Measurements from ENCODE around the gene PLP1.

The PLP1 gene

DNA sequence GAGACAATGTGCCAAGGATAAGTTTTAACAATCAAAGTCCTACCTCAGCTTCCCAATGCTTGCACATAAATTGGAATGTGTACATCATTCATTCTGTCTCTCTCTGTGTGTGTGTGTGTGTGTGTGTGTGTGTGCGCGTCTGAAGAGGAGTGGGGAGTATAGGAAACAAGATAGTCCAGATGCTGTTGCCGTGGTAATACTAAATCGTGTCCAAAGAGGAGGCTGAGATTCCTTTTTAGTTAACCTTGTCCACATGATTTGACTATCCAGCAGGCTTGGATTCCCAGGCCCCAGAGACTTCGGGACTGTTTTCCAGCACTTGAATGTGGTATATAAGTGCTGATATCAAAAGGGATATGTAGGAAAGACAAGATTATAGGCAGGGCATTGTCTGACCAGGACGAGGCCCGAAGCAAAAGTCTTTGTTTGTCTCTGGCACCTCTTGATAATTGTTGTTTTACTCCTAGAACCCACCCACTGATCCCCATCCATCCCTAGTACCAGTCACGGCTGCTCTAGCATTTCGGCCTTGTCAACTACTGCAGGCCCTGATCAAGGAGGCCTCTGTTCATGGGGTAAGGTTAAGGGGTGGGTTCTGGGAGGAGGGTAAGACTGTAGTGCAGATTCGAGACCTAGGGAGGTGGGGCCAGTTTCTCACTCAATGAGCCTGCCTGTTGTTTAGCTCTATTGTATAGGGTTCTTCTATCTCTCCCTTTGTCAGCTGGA lies 3.9 kb downstream of the PLP1 start:
- DNase-seq (ENCODE audit: extremely low read depth, low read depth) = no peak
- H3K4me3 ChIP-seq (replicated peaks; ENCODE audit: low read depth, low read length) = no peak overlapping the region
- TF ChIP-seq, protein P1, sequence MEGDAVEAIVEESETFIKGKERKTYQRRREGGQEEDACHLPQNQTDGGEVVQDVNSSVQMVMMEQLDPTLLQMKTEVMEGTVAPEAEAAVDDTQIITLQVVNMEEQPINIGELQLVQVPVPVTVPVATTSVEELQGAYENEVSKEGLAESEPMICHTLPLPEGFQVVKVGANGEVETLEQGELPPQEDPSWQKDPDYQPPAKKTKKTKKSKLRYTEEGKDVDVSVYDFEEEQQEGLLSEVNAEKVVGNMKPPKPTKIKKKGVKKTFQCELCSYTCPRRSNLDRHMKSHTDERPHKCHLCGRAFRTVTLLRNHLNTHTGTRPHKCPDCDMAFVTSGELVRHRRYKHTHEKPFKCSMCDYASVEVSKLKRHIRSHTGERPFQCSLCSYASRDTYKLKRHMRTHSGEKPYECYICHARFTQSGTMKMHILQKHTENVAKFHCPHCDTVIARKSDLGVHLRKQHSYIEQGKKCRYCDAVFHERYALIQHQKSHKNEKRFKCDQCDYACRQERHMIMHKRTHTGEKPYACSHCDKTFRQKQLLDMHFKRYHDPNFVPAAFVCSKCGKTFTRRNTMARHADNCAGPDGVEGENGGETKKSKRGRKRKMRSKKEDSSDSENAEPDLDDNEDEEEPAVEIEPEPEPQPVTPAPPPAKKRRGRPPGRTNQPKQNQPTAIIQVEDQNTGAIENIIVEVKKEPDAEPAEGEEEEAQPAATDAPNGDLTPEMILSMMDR (IDR thresholded peaks at IDR 0.05; ENCODE audit: low read depth, low read length, missing control alignments) = no peak

DNA sequence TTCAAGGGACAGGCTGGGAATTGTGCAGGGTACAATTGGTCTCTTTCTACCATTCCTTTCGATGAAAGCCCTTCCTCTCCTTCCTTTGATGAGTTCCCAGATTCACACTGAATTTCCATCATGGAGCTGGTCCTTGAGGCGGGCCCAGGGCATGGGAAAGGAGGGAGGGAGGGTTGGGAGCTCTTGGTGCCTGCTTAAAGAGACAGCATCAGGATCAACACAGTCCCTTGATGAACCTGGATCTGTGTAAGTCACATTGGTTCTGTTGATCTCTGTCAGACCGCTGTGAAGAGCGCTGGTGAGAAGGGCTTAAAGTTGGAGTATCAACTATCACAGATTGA lies 4.4 kb downstream of the PLP1 start:
- DNase-seq (ENCODE audit: extremely low read depth, low read depth) = no peak
- H3K4me3 ChIP-seq (replicated peaks; ENCODE audit: low read depth, low read length) = no peak overlapping the region
- TF ChIP-seq, protein P1 (IDR thresholded peaks at IDR 0.05; ENCODE audit: low read depth, low read length, missing control alignments) = no peak

DNA sequence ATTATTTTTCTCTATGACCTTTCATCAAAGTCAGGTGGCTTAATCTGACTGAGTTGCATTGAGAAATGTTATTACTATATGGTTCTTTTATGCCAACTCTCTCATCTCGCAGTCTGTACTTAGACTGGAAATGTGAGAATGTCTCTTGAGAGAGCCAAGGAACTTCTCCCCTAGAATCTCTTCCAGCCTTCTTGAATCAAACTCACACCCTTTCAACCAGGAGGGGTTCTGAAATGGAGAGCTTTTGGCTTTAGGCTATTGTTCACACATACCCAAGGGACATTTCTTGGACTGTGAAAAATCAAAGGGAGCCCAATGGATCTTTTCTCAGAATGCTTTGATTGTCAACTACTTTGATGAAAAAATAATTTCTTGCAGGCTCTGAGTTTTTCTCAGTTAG lies 5.1 kb downstream of the PLP1 start:
- TF ChIP-seq, protein P1 (IDR thresholded peaks at IDR 0.05; ENCODE audit: low read depth, low read length, missing control alignments) = no peak
- H3K4me3 ChIP-seq (replicated peaks; ENCODE audit: low read depth, low read length) = no peak overlapping the region
- DNase-seq (ENCODE audit: extremely low read depth, low read depth) = no peak

DNA sequence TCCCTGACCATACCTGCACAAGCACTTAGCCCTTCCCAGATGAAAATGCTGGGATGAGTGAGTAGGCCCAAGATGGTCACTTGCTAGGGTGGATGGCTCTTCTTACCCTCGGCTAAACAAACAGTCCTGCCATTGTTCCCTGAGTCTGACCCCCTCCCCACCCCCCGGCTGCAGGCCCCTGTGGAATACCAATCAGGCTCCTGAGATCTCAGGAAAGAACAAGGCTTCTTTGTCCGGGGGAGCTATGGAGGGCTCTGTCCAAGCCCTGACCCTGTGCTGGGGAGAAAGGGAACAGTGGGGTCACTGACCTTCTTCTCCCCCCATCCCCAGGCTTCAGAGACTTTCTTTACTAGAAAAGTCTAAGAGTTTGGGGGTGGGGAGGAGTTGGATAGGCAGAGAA lies 6.0 kb downstream of the PLP1 start:
- DNase-seq (ENCODE audit: extremely low read depth, low read depth) = no peak
- no peak overlapping the region for H3K4me3 ChIP-seq (replicated peaks; ENCODE audit: low read depth, low read length)
- TF ChIP-seq, protein P1 (IDR thresholded peaks at IDR 0.05; ENCODE audit: low read depth, low read length, missing control alignments) = no peak

DNA sequence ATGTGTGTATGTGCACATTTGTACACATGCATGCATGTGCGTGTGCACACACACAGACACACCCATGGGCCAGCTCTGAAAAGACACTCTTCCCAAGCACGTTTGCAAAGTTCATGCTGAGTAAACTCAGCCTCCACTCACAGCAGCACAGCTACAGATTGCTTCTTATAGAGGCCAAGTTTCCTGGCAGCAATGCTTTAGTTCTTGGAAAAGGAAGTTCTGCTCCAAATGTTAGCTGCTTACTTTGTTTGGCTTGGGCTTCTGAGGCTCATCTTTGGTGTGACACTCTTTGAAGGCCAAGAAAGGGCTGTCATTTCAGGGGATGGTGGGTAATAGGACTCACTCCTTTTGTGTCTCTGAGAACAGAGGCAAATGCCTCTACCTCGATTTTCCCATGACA lies 6.6 kb downstream of the PLP1 start:
- no peak for DNase-seq (ENCODE audit: extremely low read depth, low read depth)
- H3K4me3 ChIP-seq (replicated peaks; ENCODE audit: low read depth, low read length) = no peak overlapping the region
- TF ChIP-seq, protein P1 (IDR thresholded peaks at IDR 0.05; ENCODE audit: low read depth, low read length, missing control alignments) = no peak

DNA sequence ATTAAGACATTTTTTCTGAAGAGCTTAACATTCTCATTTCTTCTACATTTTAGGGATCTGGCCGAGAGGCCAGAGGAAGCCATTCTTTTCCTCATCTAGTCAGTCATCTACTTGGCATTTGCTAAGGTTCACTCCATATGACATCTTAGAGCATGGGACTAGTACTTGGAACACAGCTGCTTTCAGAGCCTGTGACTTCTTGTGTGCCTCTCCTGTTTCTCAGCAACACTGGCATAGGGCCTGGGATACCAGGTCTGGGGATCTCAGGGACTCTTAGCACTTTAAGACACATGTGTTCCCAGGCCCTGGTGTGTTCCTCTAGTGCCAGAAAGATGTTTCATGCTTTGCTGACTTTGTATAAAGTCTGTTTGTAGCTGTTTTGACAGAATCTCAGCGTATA lies 7.3 kb downstream of the PLP1 start:
- DNase-seq (ENCODE audit: extremely low read depth, low read depth) = no peak
- H3K4me3 ChIP-seq (replicated peaks; ENCODE audit: low read depth, low read length) = no peak overlapping the region
- TF ChIP-seq, protein P1 (IDR thresholded peaks at IDR 0.05; ENCODE audit: low read depth, low read length, missing control alignments) = no peak

DNA sequence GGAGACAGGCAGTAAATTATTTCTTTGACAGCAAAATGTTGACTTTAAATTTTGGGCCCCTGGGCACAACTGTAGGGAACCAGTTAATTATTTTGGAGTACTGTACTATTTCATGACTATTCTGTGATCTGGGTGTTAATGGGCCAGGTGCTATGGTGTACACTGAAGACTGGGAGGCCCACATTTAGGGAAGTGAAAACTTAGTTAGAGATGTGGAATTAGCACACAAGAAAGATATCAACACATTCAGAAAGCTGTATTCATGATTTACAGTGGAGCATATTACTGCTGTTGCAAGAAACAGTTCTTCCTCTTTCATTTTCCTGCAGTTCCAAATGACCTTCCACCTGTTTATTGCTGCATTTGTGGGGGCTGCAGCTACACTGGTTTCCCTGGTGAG lies 12.4 kb downstream of the PLP1 start:
- TF ChIP-seq, protein P1 (IDR thresholded peaks at IDR 0.05; ENCODE audit: low read depth, low read length, missing control alignments) = no peak
- H3K4me3 ChIP-seq (replicated peaks; ENCODE audit: low read depth, low read length) = no peak overlapping the region
- no peak for DNase-seq (ENCODE audit: extremely low read depth, low read depth)

All from HFF-Myc (cell line).